Esophagus muscularis mucosa (tissue), 4 donors: ENCODE results near the gene DNAJB1. TPM values are rescaled to one million over a fixed set of nuclear protein-coding genes. Genes with fewer than 3 reads are reported as not detected.
"Not testable (repeated sequence)": the region's sequence is repeated elsewhere in the genome, so short reads cannot be mapped to it uniquely, and the experiment has no call there.

Source experiments
- DNase-seq: peaks from one replicate; pipeline ENCODE4 v3.0.0-alpha.2; 2017; ENCODE audit errors: extremely low spot score
- H3K27ac ChIP-seq, 4 donors: fragments of 200-600 bp; sonication (generic); replicated peaks in 1 of 4; 1 replicate in 3 of 4; 2 replicates in 1 of 4; pipeline ENCODE4 v1.5.1; 2016 to 2019; ENCODE audit warnings: mild to moderate bottlenecking in 1 of 4
- H3K27me3 ChIP-seq, 4 donors: fragments of 200-600 bp; sonication (generic); one replicate each; pipeline versions ENCODE4 v1.5.1 to v1.6.0; 2016 to 2019
- H3K36me3 ChIP-seq, 4 donors: fragments of 200-600 bp; sonication (generic); one replicate each; pipeline ENCODE4 v1.5.1; 2016 to 2019
- H3K4me1 ChIP-seq, 4 donors: fragments of 200-600 bp; sonication (generic); one replicate each; pipeline ENCODE4 v1.5.1; 2016 to 2019
- H3K4me3 ChIP-seq, 4 donors: fragments of 200-600 bp; sonication (generic); 1 replicate in 2 of 4; 2 replicates in 2 of 4; pipeline ENCODE4 v1.5.1; 2016 to 2019; ENCODE audit warnings: mild to moderate bottlenecking in 4 of 4, moderate library complexity in 1 of 4
- H3K9me3 ChIP-seq, 4 donors: fragments of 200-600 bp; sonication (generic); 1 replicate in 3 of 4; 2 replicates in 1 of 4; pipeline ENCODE4 v1.5.1; 2016 to 2019
- EP300 ChIP-seq: sonication (generic); formaldehyde crosslinking; IDR thresholded peaks from one replicate; pipeline ENCODE4 v1.6.1; 2017; ENCODE audit warnings: antibody characterized with exemption
- POLR2A ChIP-seq: fragments of 450-650 bp; IDR thresholded peaks from one replicate; pipeline ENCODE4 v1.6.1; 2017; ENCODE audit warnings: antibody characterized with exemption, moderate library complexity, mild to moderate bottlenecking, low read depth
- POLR2AphosphoS5 ChIP-seq, 2 donors: sonication (generic); formaldehyde crosslinking; IDR thresholded peaks; one replicate each; pipeline ENCODE4 v1.6.1; 2017; ENCODE audit warnings: antibody characterized with exemption in 2 of 2
- whole genome bisulfite sequencing: methylation state at CpG from one replicate; pipeline ENCODE4 v1.1.5; 2018; 5-methylcytosine and 5-hydroxymethylcytosine counted together
- intact Hi-C: fragments of 100-400 bp; cut with DNase I; formaldehyde crosslinking; loops from one replicate; pipeline ENCODE4 v1.15.1; 2023
- total RNA-seq, 4 donors: library from RNA; depleted of rRNA; stranded (reverse); fragments of >200 nt; gene quantifications; one replicate each; pipeline versions ENCODE4 v1.1.0 to v1.2.1, GENCODE V29; 2016
- TF ChIP-seq, protein P1 (sequence below), 3 experiments: fragments of 200-600 bp in 2 of 3; fragments of 450-650 bp in 1 of 3; sonication (generic) in 2 of 3; IDR thresholded peaks; one replicate each; pipeline ENCODE4 v1.5.1; 2017 to 2019; ENCODE audit warnings: antibody characterized with exemption in 3 of 3, mild to moderate bottlenecking in 2 of 3, moderate library complexity in 1 of 3

The DNAJB1 gene
- total RNA-seq, 4 donors from 2014 or later, result 50.3 to 102 (median 86.3) TPM

DNA sequence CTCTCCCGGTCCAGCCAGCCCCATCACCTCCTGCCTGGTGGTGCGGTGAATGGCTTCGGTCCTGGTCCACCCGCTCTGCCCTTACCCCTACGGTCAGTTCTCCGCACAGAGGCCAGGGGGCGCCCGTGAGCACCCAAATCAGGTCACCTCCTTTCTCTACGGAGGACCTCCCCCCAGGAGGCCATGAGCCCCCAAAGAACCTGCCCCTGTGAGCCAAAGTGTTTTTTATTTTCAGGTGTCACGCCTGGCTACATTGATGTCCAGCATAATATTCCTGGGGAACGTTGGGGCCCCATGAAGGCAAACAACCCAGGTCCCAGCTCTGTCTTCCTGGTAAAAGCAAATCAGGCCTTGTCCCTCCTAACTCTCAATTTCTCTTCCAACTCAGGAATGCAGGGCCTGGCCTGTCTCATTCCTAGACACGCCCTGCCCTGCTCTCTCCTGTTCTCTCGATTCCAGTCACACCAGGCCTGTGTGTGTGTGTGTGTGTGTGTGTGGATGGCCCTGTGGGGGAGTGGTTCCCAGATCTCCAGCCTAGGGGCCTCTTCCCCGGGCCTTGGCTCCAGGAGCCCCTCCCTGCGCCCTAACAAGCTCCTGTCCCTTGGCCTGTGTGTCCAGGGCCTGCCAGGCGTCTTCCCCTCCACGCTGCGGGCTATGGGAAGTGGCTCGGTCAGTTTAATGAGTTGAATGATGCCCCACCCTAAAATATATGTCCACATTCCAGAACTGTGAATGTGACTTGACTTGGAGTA, 12.5 kb downstream of the DNAJB1 start:
- Histone ChIP-seq H3K27ac (no peak overlapping the region), H3K36me3 (no peaks in the 10 kb centered on the region), H3K9me3 (no peaks in the 10 kb centered on the region), H3K27me3 (no peaks in the 10 kb centered on the region), H3K4me3 (no peak overlapping the region), H3K4me1 (peaks cover 6 to 22% (median 10%) of the 10 kb centered on the region in 4 donors)
- WGBS, result 51% methylated on average over 19 of the region's 19 CpGs
- TF ChIP-seq POLR2A, result no peak
- TF ChIP-seq POLR2AphosphoS5 (IDR thresholded peaks at IDR 0.05), result no peak
- TF ChIP-seq EP300, result no peak
- TF ChIP-seq, protein P1, sequence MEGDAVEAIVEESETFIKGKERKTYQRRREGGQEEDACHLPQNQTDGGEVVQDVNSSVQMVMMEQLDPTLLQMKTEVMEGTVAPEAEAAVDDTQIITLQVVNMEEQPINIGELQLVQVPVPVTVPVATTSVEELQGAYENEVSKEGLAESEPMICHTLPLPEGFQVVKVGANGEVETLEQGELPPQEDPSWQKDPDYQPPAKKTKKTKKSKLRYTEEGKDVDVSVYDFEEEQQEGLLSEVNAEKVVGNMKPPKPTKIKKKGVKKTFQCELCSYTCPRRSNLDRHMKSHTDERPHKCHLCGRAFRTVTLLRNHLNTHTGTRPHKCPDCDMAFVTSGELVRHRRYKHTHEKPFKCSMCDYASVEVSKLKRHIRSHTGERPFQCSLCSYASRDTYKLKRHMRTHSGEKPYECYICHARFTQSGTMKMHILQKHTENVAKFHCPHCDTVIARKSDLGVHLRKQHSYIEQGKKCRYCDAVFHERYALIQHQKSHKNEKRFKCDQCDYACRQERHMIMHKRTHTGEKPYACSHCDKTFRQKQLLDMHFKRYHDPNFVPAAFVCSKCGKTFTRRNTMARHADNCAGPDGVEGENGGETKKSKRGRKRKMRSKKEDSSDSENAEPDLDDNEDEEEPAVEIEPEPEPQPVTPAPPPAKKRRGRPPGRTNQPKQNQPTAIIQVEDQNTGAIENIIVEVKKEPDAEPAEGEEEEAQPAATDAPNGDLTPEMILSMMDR (IDR thresholded peaks at IDR 0.05), result peak; percentile 39 to 57 (median 42)
- DNase-seq, result no peak
- intact Hi-C loops, result no loop called here

DNA sequence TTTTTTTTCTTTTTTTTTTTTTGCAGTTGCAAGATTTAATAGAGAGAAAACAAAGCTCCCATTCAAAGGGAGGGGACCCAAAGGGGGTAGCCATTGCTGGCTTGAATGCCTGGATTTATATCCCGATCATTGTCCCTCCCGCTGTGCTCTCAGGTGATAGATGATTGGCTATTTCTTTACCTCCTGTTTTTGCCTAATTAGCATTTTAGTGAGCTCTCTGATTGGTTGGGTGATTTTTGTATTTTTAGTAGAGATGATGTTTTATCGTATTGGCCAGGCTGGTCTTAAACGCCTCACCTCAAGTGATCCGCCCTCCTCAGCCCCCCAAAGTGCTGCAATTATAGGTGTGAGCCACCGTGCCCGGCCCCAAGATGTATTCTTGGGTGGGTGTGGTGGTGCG, 13.6 kb downstream of the DNAJB1 start:
- H3K4me1 ChIP-seq, result peaks cover 2 to 12% (median 3%) of the 10 kb centered on the region in 4 donors
- DNase-seq, H3K36me3 ChIP-seq, H3K27ac ChIP-seq, H3K9me3 ChIP-seq, intact Hi-C loops, H3K27me3 ChIP-seq, H3K4me3 ChIP-seq: not testable (repeated sequence)
- WGBS, result 95% methylated on average over 6 of the region's 8 CpGs

DNA sequence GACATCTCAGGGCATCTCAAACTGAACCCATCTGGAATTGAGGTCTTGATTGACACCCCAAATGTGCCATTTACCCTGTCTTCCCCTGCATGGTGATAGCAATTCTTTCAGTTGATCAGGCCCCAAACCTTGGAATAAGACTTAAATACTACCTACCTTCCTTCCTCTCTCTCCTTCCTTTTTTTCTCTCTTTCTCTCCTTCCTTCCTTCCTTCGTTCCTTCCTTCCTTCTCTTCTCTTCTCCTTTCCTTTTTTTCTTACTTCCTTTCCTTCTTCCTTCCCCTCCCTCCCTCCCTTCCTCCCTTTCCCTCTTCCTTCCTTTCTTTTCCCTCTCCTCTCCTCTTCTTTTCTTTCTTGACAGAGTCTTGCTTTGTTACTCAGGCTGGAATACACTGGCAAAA, 14.9 kb downstream of the DNAJB1 start:
- no peaks in the 10 kb centered on the region for H3K9me3 ChIP-seq
- 62% methylated on average over 1 of the region's 1 CpG for WGBS
- intact Hi-C loops, result no loop called here
- H3K27ac ChIP-seq, result no peak overlapping the region
- DNase-seq, result no peak
- H3K27me3 ChIP-seq, result no peaks in the 10 kb centered on the region
- TF ChIP-seq POLR2AphosphoS5 (IDR thresholded peaks at IDR 0.05) (no peak), POLR2A (no peak)
- peaks cover 0 to 7% (median under 1%) of the 10 kb centered on the region in 4 donors for H3K4me1 ChIP-seq
- H3K36me3 ChIP-seq, result no peaks in the 10 kb centered on the region
- H3K4me3 ChIP-seq, result no peak overlapping the region

DNA sequence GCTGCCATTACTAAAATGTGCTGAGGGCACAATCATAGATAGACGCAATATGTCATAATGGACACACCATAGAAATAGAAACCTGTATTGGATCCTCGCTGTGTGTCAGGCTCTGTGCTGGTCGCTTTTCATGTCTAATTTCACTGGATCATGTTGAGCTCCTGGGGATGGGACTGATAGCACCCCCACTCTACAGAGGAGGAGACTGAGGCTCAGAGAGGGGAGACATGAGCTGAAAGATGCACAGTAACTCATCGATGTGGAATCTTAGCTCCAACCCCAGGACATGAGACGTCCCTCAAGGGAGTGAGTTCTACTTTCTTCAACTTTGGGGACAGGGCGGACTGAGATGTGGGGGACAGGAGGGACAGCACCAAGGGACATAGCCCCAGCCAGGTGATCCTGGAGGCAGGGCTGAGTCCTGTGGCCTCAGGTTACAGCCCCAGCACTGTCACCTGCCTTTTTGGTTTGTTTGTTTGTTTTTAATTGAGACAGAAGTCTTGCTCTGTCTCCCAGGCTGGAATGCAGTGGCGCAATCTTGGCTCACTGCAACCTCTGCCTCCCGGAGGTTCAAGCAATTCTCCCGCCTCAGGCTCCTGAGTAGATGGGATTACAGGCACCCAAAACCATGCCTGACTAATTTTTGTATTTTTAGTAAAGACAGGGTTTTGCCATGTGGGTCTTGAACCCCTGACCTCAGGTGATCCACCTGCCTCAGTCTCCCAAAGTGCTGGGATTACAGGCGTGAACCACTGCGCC, 15.7 kb downstream of the DNAJB1 start:
- Histone ChIP-seq H3K4me1 (peaks cover 2 to 11% (median 7%) of the 10 kb centered on the region in 4 donors), H3K27ac (no peak overlapping the region), H3K27me3 (no peaks in the 10 kb centered on the region), H3K9me3 (no peaks in the 10 kb centered on the region), H3K36me3 (no peaks in the 10 kb centered on the region), H3K4me3 (no peak overlapping the region)
- DNase-seq, result no peak
- TF ChIP-seq POLR2A (no peak), EP300 (no peak), POLR2AphosphoS5 (IDR thresholded peaks at IDR 0.05) (no peak)
- TF ChIP-seq, protein P1 (IDR thresholded peaks at IDR 0.05), result no peak
- WGBS, result 81% methylated on average over 11 of the region's 11 CpGs
- intact Hi-C loops, result no loop called here

DNA sequence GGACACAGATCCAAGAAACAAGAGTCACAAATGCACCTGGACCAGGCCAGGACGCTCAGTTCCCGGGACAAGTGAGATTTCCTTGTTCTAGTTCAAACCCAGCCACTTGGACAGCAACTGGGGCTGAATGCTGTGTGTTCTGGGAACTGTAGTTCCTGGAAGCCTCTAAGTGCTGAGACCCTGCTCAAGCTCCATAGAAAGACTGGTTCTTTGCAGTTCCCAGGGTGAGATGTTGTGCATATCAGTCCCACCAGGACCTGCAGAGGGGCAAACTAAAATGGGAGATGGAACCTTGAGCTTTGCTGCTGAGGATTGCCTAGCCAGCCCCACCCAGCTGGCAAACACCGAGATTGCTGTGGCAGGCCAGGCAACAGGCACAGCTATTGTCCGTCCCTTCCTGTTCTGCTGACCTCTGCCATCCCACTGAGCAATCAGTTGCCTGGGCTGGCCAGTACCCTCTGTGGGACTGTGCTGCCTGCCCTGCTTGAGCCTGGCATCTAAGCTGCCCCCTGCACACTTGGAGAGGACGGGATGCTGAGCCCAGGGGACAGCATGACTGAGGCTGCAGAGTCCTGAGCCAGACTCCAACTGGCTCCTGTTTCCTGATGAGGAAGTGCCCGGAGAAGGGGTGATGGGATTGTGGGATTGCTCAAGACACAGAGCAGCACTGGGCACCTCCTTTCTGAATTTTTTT, 20.8 kb downstream of the DNAJB1 start:
- TF ChIP-seq POLR2A, result no peak
- TF ChIP-seq EP300, result no peak
- TF ChIP-seq, protein P1 (IDR thresholded peaks at IDR 0.05), result no peak
- peak; percentile 21 to 23 for TF ChIP-seq POLR2AphosphoS5 (IDR thresholded peaks at IDR 0.05)
- intact Hi-C loops, result no loop called here
- Histone ChIP-seq H3K27me3 (no peaks in the 10 kb centered on the region), H3K36me3 (peaks cover 0 to 8% (median 4%) of the 10 kb centered on the region in 4 donors), H3K27ac (peak overlapping the region; percentile 78 to 84 (median 82)), H3K4me3 (peak overlapping the region in 1 of 4 donors; percentile 83), H3K4me1 (peaks cover 25 to 50% (median 42%) of the 10 kb centered on the region in 4 donors), H3K9me3 (no peaks in the 10 kb centered on the region)
- 61% methylated on average over 4 of the region's 6 CpGs for WGBS
- DNase-seq, result no peak
